Measurements from ENCODE around the gene NBEA.

NBEA gene

GRCh38 chr13:35643625-35644024, 701.6 kb downstream of the NBEA start:
- Histone ChIP-seq H3K4me1 (ENCODE audit: control insufficient read depth, insufficient read depth, low read length) (no peaks in the 10 kb centered on the region), H3K4me3 (ENCODE audit: low read depth, low read length) (no peak overlapping the region), H3K9me3 (ENCODE audit: control insufficient read depth, insufficient read depth, low read depth, low read length) (no peaks in the 10 kb centered on the region), H3K27ac (ENCODE audit: extremely low read depth, low read depth, low read length) (no peak overlapping the region), H3K36me3 (ENCODE audit: control insufficient read depth in 2 of 2, insufficient read depth in 1 of 2, low read length in 2 of 2) (no peaks in the 10 kb centered on the region)
- ChIA-PET POLR2A (no interaction called here), CTCF (no interaction called here)
- TF ChIP-seq ZNF596 (tag by site-specific recombination; IDR thresholded peaks at IDR 0.05) (no peak), SCRT2 (tag by site-specific recombination; IDR thresholded peaks at IDR 0.05) (no peak), ZNF366 (tag by site-specific recombination; conservative IDR thresholded peaks at IDR 0.05) (no peak), ZNF513 (tag by site-specific recombination; IDR thresholded peaks at IDR 0.05) (no peak), PRDM4 (tag by site-specific recombination; IDR thresholded peaks at IDR 0.05) (no peak), ZNF48 (tag by site-specific recombination; IDR thresholded peaks at IDR 0.05) (no peak), ZNF692 (tag by site-specific recombination; IDR thresholded peaks at IDR 0.05) (no peak), EGR2 (tag by site-specific recombination; IDR thresholded peaks at IDR 0.05; ENCODE audit: low read depth) (no peak), ZNF548 (tag by site-specific recombination; IDR thresholded peaks at IDR 0.05) (no peak), ZNF155 (tag by site-specific recombination; IDR thresholded peaks at IDR 0.05) (no peak), ZNF280C (tag by site-specific recombination; IDR thresholded peaks at IDR 0.05) (no peak), ZNF19 (tag by site-specific recombination; IDR thresholded peaks at IDR 0.05; ENCODE audit: low read depth) (no peak), ZFP37 (tag by site-specific recombination; IDR thresholded peaks at IDR 0.05) (no peak), YY2 (tag by site-specific recombination; IDR thresholded peaks at IDR 0.05) (no peak), BCL11B (tag by site-specific recombination; IDR thresholded peaks at IDR 0.05; ENCODE audit: low read depth) (no peak), ZNF670 (tag by site-specific recombination; IDR thresholded peaks at IDR 0.05; ENCODE audit: low read depth) (no peak), ZNF518A (tag by site-specific recombination; conservative IDR thresholded peaks at IDR 0.05; ENCODE audit: low read depth) (no peak), ZNF24 (tag by site-specific recombination; IDR thresholded peaks at IDR 0.05) (no peak), OVOL3 (tag by site-specific recombination; IDR thresholded peaks at IDR 0.05) (no peak)
